HFFc6 (cell line): ENCODE results near the gene CELF1. TPM values are rescaled to one million over a fixed set of nuclear protein-coding genes. Genes with fewer than 3 reads are reported as not detected.

Source experiments
- DNase-seq: peaks from one replicate; pipeline ENCODE4 v3.0.0-alpha.2; 2018
- H3K27ac Mint-ChIP-seq: 2 replicates; pipeline ENCODE4 v1.8.0; 2020; ENCODE audit warnings: mild to moderate bottlenecking, mixed read lengths
- H3K27me3 Mint-ChIP-seq: 2 replicates; pipeline ENCODE4 v1.8.0; 2021; ENCODE audit warnings: mild to moderate bottlenecking, moderate library complexity, mixed read lengths; ENCODE audit not compliant: insufficient read depth
- H3K36me3 Mint-ChIP-seq: 2 replicates; pipeline ENCODE4 v1.8.0; 2021; ENCODE audit warnings: low read depth, mixed read lengths
- H3K4me1 Mint-ChIP-seq: 2 replicates; pipeline ENCODE4 v1.8.0; 2020; ENCODE audit warnings: low read depth, mixed read lengths
- H3K4me3 Mint-ChIP-seq: 2 replicates; pipeline ENCODE4 v1.8.0; 2020; ENCODE audit warnings: mild to moderate bottlenecking, moderate library complexity, mixed read lengths
- H3K9me3 Mint-ChIP-seq: 2 replicates; pipeline ENCODE4 v1.8.0; 2020; ENCODE audit warnings: mild to moderate bottlenecking, mixed read lengths
- CTCF ChIP-seq: fragments of 200-600 bp; sonication (generic); IDR thresholded peaks from 2 replicates; pipeline ENCODE4 v1.5.0; 2021; ENCODE audit warnings: antibody characterized with exemption, mild to moderate bottlenecking
- total RNA-seq, 6 experiments: library from RNA; stranded (reverse); fragmentation: NEBNext Ultra II Directional; extraction: Animal tissue kit (Norgen Biotek cat#: 25700); gene quantifications; 2 replicates in 1 of 6; 3 replicates in 5 of 6; pipeline ENCODE4 v1.2.3, GENCODE V29; 2021

The CELF1 gene
- total RNA-seq, 6 experiments from 2014 or later, result 103 to 131 (median 120) TPM

- no peaks in the 10 kb centered on the region for H3K9me3 Mint-ChIP-seq
- peak; percentile 87 for DNase-seq
- H3K27me3 Mint-ChIP-seq, result no peaks in the 10 kb centered on the region; the same call in 1 of the 2 replicates
- peak overlapping the region; percentile 79 for H3K27ac Mint-ChIP-seq
- H3K4me1 Mint-ChIP-seq, result peaks cover 86% of the 10 kb centered on the region
- TF ChIP-seq CTCF, result no peak
- H3K36me3 Mint-ChIP-seq, result peaks cover 5% of the 10 kb centered on the region
- H3K4me3 Mint-ChIP-seq, result peak overlapping the region; percentile 44
These were observed 37.9 kb downstream of the CELF1 start for GRCh38 chr11:47514825-47515647.

DNA sequence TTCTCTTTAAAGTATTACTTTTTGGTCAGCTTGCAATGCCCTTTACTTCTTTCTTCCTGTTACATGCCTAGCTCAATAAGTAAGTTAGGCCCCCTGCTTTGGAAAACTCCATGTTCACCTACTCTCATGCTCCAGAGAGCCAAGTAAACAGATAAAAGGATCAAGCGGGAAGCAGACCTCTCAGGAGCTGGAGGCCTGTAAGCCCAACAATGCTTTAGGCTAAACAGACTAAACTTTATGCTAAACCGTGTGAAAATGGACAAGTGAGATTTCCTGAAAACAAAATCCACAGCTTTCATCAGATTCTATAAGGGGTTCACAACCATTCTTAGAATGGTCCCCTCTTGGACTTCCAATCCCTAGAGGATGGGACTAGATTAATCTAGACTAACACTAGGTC is 40.2 kb downstream of the CELF1 start:
- Mint-ChIP-seq H3K36me3 (peaks cover 4% of the 10 kb centered on the region), H3K4me1 (peaks cover 93% of the 10 kb centered on the region), H3K27me3 (no peaks in the 10 kb centered on the region; the same call in 1 of the 2 replicates), H3K4me3 (no peak overlapping the region; the same call in 1 of the 2 replicates), H3K9me3 (no peaks in the 10 kb centered on the region), H3K27ac (peak overlapping the region; percentile 79)
- TF ChIP-seq CTCF, result no peak
- no peak for DNase-seq

- Mint-ChIP-seq H3K36me3 (peaks cover 4% of the 10 kb centered on the region), H3K9me3 (no peaks in the 10 kb centered on the region), H3K4me1 (peaks cover 96% of the 10 kb centered on the region), H3K27me3 (no peaks in the 10 kb centered on the region; the same call in 1 of the 2 replicates), H3K27ac (peak overlapping the region; percentile 79), H3K4me3 (no peak overlapping the region)
- no peak for TF ChIP-seq CTCF
- no peak for DNase-seq
These were observed 41.0 kb downstream of the CELF1 start for GRCh38 chr11:47511917-47512316.

GRCh38 chr11:47510209-47510608 is 42.7 kb downstream of the CELF1 start:
- H3K36me3 Mint-ChIP-seq, result peaks cover 4% of the 10 kb centered on the region
- H3K4me3 Mint-ChIP-seq, result no peak overlapping the region
- H3K27me3 Mint-ChIP-seq, result no peaks in the 10 kb centered on the region; the same call in 1 of the 2 replicates
- DNase-seq, result peak; percentile 24
- TF ChIP-seq CTCF, result no peak
- H3K9me3 Mint-ChIP-seq, result no peaks in the 10 kb centered on the region
- H3K27ac Mint-ChIP-seq, result peak overlapping the region; percentile 49
- peaks cover 94% of the 10 kb centered on the region for H3K4me1 Mint-ChIP-seq

DNA sequence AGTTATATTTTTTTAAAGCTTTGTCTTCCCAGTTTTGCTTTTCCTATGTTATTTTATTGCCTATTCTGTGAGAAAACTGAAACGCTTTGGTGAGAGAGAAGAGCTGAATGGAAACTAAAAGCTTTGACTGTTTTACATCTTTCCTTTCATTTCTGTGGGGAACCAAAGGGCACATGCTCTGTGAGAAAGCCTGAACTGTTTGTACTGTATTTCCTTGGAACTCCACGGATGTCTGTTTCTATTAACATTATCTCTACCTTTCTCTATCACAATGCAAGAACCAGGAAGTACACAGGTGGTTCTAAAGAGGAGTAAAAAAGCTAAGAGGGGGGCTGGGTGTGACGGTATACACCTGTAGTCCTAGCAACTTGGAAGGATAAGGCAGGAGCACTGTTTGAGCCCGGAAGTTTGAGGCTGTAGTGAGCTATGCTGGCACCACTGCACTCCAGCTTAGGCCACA is 43.8 kb downstream of the CELF1 start:
- no peak for DNase-seq
- peaks cover 87% of the 10 kb centered on the region for H3K4me1 Mint-ChIP-seq
- H3K27ac Mint-ChIP-seq, result peak overlapping the region; percentile 48
- H3K4me3 Mint-ChIP-seq, result no peak overlapping the region
- no peaks in the 10 kb centered on the region for H3K9me3 Mint-ChIP-seq
- H3K36me3 Mint-ChIP-seq, result peaks cover 8% of the 10 kb centered on the region
- no peaks in the 10 kb centered on the region for H3K27me3 Mint-ChIP-seq
- no peak for TF ChIP-seq CTCF
